ENCODE results near the gene FDXR.
"Not testable (repeated sequence)": the region's sequence is repeated elsewhere in the genome, so short reads cannot be mapped to it uniquely, and the experiment has no call there.

The FDXR gene, protein sequence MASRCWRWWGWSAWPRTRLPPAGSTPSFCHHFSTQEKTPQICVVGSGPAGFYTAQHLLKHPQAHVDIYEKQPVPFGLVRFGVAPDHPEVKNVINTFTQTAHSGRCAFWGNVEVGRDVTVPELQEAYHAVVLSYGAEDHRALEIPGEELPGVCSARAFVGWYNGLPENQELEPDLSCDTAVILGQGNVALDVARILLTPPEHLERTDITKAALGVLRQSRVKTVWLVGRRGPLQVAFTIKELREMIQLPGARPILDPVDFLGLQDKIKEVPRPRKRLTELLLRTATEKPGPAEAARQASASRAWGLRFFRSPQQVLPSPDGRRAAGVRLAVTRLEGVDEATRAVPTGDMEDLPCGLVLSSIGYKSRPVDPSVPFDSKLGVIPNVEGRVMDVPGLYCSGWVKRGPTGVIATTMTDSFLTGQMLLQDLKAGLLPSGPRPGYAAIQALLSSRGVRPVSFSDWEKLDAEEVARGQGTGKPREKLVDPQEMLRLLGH

DNA sequence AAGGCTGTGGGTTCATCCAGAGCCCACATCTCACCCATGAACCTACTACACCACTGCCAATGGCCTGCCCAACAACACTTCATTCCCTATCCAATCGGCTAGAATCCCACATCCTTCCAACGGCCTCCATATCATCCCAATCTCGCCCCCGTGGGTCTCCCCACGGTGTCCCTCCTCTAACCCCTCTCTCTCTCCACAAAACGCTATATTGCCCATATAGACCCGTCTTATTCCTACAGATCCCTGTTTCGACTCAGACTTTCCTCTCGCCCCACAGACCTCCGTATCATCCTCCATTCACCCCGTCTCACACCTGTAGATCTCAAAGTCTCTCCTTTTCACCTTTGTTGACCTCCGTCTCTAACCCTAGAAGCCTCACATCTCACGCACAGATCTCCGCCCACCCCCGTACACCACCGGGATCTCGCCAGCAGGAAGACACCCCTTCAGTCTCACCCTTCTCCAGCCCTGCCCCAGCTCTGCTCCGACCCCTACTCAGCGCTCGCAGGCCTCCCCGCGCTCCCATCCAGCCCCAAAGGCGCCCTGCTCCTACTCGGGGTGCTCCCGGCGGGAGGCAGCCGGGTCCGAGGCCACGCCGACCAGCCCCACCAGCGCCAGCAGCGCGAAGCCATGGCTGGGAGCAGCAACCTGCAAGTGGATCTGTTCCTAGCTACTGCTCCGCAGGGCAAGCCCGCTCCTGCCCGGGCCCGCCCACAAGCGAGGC, at the start of gene FDXR:
TSS of gene FDXR (minus strand) at position 682 of the 724 bp plus-strand sequence. CDS start at position 632, 50 bp downstream.
- DNase-seq (no peak), ATAC-seq (peak; percentile 7)

GRCh38 chr17:74922172-74922571, 49.4 kb upstream of the FDXR start:
- DNase-seq (no peak), ATAC-seq (no peak)

GRCh38 chr17:74921769-74922168, 49.0 kb upstream of the FDXR start:
- no peak for ATAC-seq

GRCh38 chr17:74921026-74921681, 48.4 kb upstream of the FDXR start:
- DNase-seq = no peak
- ATAC-seq = no peak

More at GRCh38 chr17:74921769-74922168, 49.0 kb upstream of the FDXR start:
- no peak for DNase-seq

DNA sequence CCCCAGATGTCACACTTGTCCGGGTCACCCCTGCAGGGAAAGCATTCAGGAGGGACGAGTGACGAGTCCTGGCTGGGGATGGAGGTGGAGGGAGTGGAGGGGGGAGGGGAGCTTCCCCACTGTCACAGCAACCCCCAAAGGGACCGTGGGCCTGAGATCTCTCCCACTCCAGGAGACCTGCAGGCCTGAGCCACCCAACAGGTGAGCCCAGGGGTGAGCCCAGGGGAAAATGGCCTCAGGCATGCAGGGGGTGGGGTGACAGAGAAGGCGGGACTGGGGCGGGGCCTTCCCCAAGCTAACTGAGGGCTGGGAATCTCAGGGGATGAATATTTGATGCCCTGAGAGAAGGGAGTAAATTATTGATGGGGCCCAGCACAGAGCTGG, 47.8 kb upstream of the FDXR start:
- DNase-seq (no peak), ATAC-seq (no peak)

DNA sequence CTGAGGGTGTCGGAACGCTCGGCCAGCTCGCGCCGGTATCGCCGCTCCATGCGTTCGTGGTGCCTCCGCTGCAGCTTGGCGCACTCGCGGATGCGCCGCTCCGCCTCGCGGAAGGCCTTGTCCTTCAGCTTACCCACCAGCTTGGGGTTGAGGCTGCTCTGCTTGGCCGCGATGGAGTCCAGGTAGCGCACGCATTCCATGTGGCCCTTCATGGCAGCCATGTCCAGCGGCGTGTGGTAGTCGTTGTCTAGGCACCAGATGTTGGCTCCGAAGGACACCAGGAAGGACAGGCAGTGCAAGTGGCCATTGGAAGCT, 47.5 kb upstream of the FDXR start:
- no peak for DNase-seq
- ATAC-seq = no peak

GRCh38 chr17:74919440-74920305, 46.9 kb upstream of the FDXR start:
- ATAC-seq = no peak

GRCh38 chr17:74918906-74919305, 46.1 kb upstream of the FDXR start:
- DNase-seq (no peak), ATAC-seq (no peak)

More at GRCh38 chr17:74919440-74920305, 46.9 kb upstream of the FDXR start:
- DNase-seq = peak; percentile 20

- no peak for DNase-seq
Observed at GRCh38 chr17:74917430-74917829, 44.6 kb upstream of the FDXR start.

GRCh38 chr17:74916851-74917199, 44.0 kb upstream of the FDXR start:
- ATAC-seq = no peak
- DNase-seq = no peak

More at GRCh38 chr17:74917430-74917829, 44.6 kb upstream of the FDXR start:
- no peak for ATAC-seq

GRCh38 chr17:74916136-74916850, 43.5 kb upstream of the FDXR start:
- DNase-seq (no peak), ATAC-seq (no peak)

- DNase-seq, ATAC-seq: not testable (repeated sequence)
Observed at GRCh38 chr17:74911423-74911822, 38.6 kb upstream of the FDXR start.

DNA sequence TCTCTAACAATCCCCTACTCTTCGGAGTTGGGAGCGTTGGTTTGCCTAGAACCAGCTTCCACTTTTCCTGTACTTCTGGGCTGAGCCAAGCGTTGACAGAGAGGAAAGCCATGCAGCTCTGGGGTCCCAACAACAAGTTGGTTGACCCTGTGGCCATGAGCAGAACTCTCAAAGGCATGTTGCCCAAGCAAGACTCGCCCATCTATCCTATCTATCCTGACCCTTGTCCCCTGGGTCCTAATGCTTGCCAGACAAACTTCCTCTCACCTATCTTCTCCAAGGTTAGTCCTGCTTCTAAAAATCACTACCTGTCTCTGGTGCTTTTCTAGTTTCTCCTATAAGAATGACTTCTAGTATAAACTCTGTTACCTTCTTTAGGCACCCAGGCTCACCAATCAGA, 36.3 kb upstream of the FDXR start:
- DNase-seq, ATAC-seq: not testable (repeated sequence)

- no peak for DNase-seq
- ATAC-seq = no peak
Observed at GRCh38 chr17:74907012-74907411, 34.2 kb upstream of the FDXR start.

- DNase-seq, ATAC-seq: not testable (repeated sequence)
Observed at GRCh38 chr17:74906214-74906793, 33.5 kb upstream of the FDXR start.

DNA sequence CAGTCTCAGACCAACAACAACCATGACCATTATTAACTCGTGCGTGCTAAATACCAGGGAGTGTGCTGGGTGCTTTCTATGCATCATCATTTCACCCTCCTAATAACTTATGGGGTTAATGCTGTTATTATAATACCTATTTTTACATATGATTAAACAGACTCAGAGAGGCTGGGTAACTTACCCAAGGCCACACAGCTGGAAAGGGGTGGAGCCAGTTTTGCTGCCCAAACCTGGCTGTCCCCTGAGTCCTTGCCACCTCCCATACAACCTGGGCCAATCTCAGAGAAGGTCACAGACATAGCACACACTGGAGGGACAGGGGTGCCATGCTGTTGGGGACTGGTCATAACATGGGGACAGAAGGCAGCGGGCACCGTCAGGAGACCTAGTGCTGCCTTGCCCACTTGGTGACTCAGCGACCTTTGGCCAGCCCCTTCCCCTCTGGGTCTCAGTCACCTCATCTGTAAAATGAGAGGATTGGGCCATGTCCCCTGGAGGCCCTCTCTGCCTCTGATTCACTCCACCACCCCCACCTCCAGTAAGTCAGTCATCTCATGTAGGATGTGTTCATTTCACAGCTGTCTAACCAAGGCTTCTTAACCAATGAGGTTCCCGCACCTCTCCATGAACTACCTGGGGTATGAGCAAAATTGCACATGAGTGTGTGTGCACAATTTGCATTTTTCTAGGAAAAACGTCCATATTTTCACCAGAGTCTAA, 32.1 kb upstream of the FDXR start:
- no peak for ATAC-seq
- DNase-seq = no peak

GRCh38 chr17:74903671-74904070, 30.9 kb upstream of the FDXR start:
- ATAC-seq (no peak), DNase-seq (no peak)

- ATAC-seq (no peak), DNase-seq (no peak)
Observed at GRCh38 chr17:74903034-74903433, 30.2 kb upstream of the FDXR start.

DNA sequence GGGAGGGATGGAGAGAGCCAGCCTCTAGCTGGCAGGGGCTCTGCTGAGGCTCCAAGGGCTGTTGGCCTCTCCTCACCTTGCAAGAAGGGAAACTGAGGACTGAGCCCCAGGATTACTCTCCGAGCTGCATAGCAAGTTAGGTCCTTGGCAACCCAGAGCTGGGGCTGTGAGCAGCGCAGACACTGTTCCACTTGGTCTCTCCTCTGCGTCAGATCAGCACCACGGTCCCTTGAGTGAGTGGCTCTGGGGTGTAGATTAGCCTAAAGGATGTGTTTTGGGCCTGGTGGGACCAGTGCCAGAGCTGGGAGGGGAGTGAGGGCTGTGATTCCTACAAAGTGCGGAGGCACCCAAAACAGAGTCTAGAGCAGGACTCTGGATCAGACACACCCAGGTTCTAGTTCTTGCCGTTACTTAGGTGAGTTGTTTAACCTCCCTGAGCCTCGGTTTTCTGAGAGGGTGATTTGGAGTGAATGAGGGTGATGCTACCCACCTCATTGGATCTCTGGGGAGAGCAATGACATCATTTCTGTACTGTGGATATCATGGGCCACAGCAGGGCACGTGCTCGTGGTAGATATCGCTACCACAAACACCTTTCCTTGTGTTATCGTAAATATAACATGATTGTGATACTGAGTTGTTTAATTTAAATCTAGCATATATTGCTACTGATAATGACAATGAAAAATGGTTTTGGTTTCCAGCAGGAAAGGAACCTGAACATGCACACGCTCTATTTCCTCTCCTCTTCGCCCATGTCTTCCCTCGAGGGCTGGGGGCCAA, 28.8 kb upstream of the FDXR start:
- DNase-seq = no peak
- no peak for ATAC-seq

Data from stimulated activated naive CD8-positive, alpha-beta T cell treated with anti-CD3 and anti-CD28 coated beads, Interleukin-15, Interleukin-2, amounts not matched to agents 100 U/mL and 50 U/mL, for 24 hours (primary cell).